GM12878 (cell line): ENCODE results near the gene AHR. TPM values are rescaled to one million over a fixed set of nuclear protein-coding genes. Genes with fewer than 3 reads are reported as not detected.

Experiments used
- ATF7 ChIP-seq: fragments of 450-650 bp; IDR thresholded peaks from 2 replicates; pipeline ENCODE4 v1.6.1; 2016; ENCODE audit warnings: low read depth, mild to moderate bottlenecking
- BACH1 ChIP-seq: fragments of 450-650 bp; IDR thresholded peaks from 2 replicates; pipeline ENCODE4 v1.6.1; 2017; ENCODE audit warnings: mild to moderate bottlenecking, borderline replicate concordance
- CEBPB ChIP-seq, 2 experiments: fragments of 150-350 bp in 1 of 2; IDR thresholded peaks; 2 replicates each; pipeline ENCODE4 v1.6.1; 2012 to 2014; ENCODE audit warnings: low read depth in 2 of 2, low read length in 2 of 2, borderline replicate concordance in 1 of 2, inconsistent platforms in 1 of 2
- CHD2 ChIP-seq: IDR thresholded peaks from 2 replicates; pipeline ENCODE4 v1.6.1; 2011; ENCODE audit warnings: low read depth, low read length, improper control_type of control experiment, borderline replicate concordance
- CHD4 ChIP-seq: fragments of 200-600 bp; sonication (generic); IDR thresholded peaks from 2 replicates; pipeline ENCODE4 v1.6.1; 2016; ENCODE audit warnings: mild to moderate bottlenecking
- EZH2 ChIP-seq: IDR thresholded peaks from 2 replicates; pipeline ENCODE4 v1.6.1; 2012; ENCODE audit warnings: low read depth, mild to moderate bottlenecking, control low read depth, inconsistent platforms, low read length, borderline replicate concordance; ENCODE audit not compliant: control insufficient read depth
- GABPA ChIP-seq: IDR thresholded peaks from 2 replicates; pipeline ENCODE4 v1.6.1; 2014; ENCODE audit warnings: antibody characterized with exemption, low read depth, mild to moderate bottlenecking, inconsistent platforms
- IKZF1 ChIP-seq: fragments of 450-650 bp; conservative IDR thresholded peaks from 2 replicates; pipeline ENCODE4 v1.6.1; 2017; ENCODE audit warnings: antibody characterized with exemption, mild to moderate bottlenecking
- IKZF2 ChIP-seq, 2 experiments: fragments of 450-650 bp; IDR thresholded peaks; 2 replicates each; pipeline ENCODE4 v1.6.1; 2017; ENCODE audit warnings: mild to moderate bottlenecking in 2 of 2, moderate library complexity in 2 of 2
- JUND ChIP-seq: IDR thresholded peaks from 2 replicates; pipeline ENCODE4 v1.6.1; 2012; ENCODE audit warnings: low read depth, mild to moderate bottlenecking, low read length, improper control_type of control experiment, moderate library complexity
- MYC ChIP-seq: IDR thresholded peaks from 2 replicates; pipeline ENCODE4 v1.6.1; 2011; ENCODE audit warnings: mild to moderate bottlenecking, low read length, moderate library complexity, inconsistent platforms; ENCODE audit not compliant: insufficient read depth, insufficient replicate concordance, insufficient read length, severe bottlenecking
- POLR2AphosphoS2 ChIP-seq: IDR thresholded peaks from 2 replicates; pipeline ENCODE4 v1.6.1; 2011; ENCODE audit warnings: low read depth, mild to moderate bottlenecking, low read length, improper control_type of control experiment, moderate library complexity
- RUNX3 ChIP-seq: IDR thresholded peaks from 2 replicates; pipeline ENCODE4 v1.6.1; 2012; ENCODE audit warnings: low read length, inconsistent platforms
- SIX5 ChIP-seq: IDR thresholded peaks from 2 replicates; pipeline ENCODE4 v1.6.1; 2011; ENCODE audit warnings: mild to moderate bottlenecking, low read depth, low read length, moderate library complexity; ENCODE audit not compliant: severe bottlenecking
- SUPT20H ChIP-seq: IDR thresholded peaks from 2 replicates; pipeline ENCODE4 v1.6.1; 2011; ENCODE audit warnings: low read depth, mild to moderate bottlenecking, low read length, moderate library complexity, borderline replicate concordance; ENCODE audit not compliant: control insufficient read depth
- polyA plus RNA-seq, 11 experiments: library from polyadenylated mRNA; depleted of rRNA in 4 of 11; unstranded in 6 of 11; stranded (reverse) in 5 of 11; fragments of >200 nt; fragmentation: Nextera tagmentation in 4 of 11; fragmentation: Illumina TruSeq in 1 of 11; extraction: Ambion mirVana in 4 of 11; extraction: Trizol in 1 of 11; gene quantifications; 1 replicate in 1 of 11; 2 replicates in 10 of 11; pipeline versions ENCODE4 v1.2.1 to v1.2.3, GENCODE V29; 2011 to 2016; ENCODE audit warnings: inconsistent platforms in 2 of 11, missing spikeins in 2 of 11, low read depth in 1 of 11
- total RNA-seq, 4 experiments: library from RNA; depleted of rRNA in 3 of 4; stranded (reverse); fragments of >200 nt in 3 of 4; fragmentation: Illumina TruSeq in 1 of 4; extraction: Trizol in 1 of 4; gene quantifications; 2 replicates each; pipeline versions ENCODE4 v1.2.1 to v1.2.3, GENCODE V29; 2013 to 2021
- TF ChIP-seq, protein P1 (sequence below): IDR thresholded peaks from 2 replicates; pipeline ENCODE4 v1.6.1; 2011; ENCODE audit warnings: low read depth, low read length, improper control_type of control experiment, borderline replicate concordance
- TF ChIP-seq, protein P2 (sequence below): fragments of 450-650 bp; IDR thresholded peaks from 2 replicates; pipeline ENCODE4 v1.6.1; 2017; ENCODE audit warnings: mild to moderate bottlenecking, low read depth, inconsistent platforms; ENCODE audit not compliant: poor library complexity, severe bottlenecking
- TF ChIP-seq, protein P3 (sequence below): IDR thresholded peaks from 2 replicates; pipeline ENCODE4 v1.6.1; 2012; ENCODE audit warnings: low read depth, low read length, improper control_type of control experiment
- TF ChIP-seq, protein P4 (sequence below): fragments of 450-650 bp; conservative IDR thresholded peaks from 2 replicates; pipeline ENCODE4 v1.6.1; 2017; ENCODE audit warnings: mild to moderate bottlenecking, moderate library complexity
- TF ChIP-seq, protein P5 (sequence below): fragments of 450-650 bp; IDR thresholded peaks from 2 replicates; pipeline ENCODE4 v1.6.1; 2014; ENCODE audit warnings: mild to moderate bottlenecking

The AHR gene
- total and polyA plus RNA-seq, 10 of the 15 experiments (the other 5 are each of a cell fraction or from before 2014, with no cell fraction given), result 1.7 to 16.9 (median 4.5) TPM

DNA sequence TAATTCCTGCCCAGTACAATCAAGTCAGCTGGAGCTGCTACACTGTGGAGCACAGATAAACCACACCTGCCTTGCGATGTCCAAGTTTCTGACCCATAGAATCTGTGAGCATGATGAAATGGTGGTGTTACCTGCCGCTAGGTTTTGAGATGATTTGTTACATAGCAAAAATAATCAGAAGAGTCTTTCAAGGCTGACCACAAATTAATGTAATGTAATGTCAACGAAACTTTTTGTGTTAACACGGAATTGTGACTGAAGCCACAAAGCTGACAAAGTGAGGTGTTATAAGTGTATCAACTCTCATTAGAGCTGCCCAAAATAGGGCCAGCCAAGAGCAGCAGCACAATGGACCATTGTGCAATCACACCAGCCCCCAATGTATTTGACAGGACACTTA is 75.7 kb downstream of the AHR start (continued):
- TF ChIP-seq CEBPB (IDR thresholded peaks at IDR 0.05; ENCODE audit: borderline replicate concordance in 1 of 2, low read depth in 2 of 2, low read length in 2 of 2) (peak in 1 of 2 experiments; percentile 38; a peak in 1 of 4 replicates), MYC (no peak), SIX5 (no peak), SUPT20H (no peak), CHD4 (no peak), IKZF2 (IDR thresholded peaks at IDR 0.05) (peak; percentile 56 to 59; a peak in 2 of 4 replicates), GABPA (no peak), ATF7 (peak; percentile 80), RUNX3 (no peak; the same call in 1 of the 2 replicates), POLR2AphosphoS2 (no peak), EZH2 (no peak), CHD2 (peak; percentile 53; the same call in 1 of the 2 replicates), BACH1 (peak; percentile 68; the same call in 1 of the 2 replicates), JUND (no peak; the same call in 1 of the 2 replicates), IKZF1 (peak; percentile 69)
- TF ChIP-seq, protein P1, sequence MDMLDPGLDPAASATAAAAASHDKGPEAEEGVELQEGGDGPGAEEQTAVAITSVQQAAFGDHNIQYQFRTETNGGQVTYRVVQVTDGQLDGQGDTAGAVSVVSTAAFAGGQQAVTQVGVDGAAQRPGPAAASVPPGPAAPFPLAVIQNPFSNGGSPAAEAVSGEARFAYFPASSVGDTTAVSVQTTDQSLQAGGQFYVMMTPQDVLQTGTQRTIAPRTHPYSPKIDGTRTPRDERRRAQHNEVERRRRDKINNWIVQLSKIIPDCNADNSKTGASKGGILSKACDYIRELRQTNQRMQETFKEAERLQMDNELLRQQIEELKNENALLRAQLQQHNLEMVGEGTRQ, result no peak
- TF ChIP-seq, protein P2, sequence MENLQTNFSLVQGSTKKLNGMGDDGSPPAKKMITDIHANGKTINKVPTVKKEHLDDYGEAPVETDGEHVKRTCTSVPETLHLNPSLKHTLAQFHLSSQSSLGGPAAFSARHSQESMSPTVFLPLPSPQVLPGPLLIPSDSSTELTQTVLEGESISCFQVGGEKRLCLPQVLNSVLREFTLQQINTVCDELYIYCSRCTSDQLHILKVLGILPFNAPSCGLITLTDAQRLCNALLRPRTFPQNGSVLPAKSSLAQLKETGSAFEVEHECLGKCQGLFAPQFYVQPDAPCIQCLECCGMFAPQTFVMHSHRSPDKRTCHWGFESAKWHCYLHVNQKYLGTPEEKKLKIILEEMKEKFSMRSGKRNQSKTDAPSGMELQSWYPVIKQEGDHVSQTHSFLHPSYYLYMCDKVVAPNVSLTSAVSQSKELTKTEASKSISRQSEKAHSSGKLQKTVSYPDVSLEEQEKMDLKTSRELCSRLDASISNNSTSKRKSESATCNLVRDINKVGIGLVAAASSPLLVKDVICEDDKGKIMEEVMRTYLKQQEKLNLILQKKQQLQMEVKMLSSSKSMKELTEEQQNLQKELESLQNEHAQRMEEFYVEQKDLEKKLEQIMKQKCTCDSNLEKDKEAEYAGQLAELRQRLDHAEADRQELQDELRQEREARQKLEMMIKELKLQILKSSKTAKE, result peak; percentile 25
- TF ChIP-seq, protein P3, sequence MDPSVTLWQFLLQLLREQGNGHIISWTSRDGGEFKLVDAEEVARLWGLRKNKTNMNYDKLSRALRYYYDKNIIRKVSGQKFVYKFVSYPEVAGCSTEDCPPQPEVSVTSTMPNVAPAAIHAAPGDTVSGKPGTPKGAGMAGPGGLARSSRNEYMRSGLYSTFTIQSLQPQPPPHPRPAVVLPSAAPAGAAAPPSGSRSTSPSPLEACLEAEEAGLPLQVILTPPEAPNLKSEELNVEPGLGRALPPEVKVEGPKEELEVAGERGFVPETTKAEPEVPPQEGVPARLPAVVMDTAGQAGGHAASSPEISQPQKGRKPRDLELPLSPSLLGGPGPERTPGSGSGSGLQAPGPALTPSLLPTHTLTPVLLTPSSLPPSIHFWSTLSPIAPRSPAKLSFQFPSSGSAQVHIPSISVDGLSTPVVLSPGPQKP, result no peak
- TF ChIP-seq, protein P4, sequence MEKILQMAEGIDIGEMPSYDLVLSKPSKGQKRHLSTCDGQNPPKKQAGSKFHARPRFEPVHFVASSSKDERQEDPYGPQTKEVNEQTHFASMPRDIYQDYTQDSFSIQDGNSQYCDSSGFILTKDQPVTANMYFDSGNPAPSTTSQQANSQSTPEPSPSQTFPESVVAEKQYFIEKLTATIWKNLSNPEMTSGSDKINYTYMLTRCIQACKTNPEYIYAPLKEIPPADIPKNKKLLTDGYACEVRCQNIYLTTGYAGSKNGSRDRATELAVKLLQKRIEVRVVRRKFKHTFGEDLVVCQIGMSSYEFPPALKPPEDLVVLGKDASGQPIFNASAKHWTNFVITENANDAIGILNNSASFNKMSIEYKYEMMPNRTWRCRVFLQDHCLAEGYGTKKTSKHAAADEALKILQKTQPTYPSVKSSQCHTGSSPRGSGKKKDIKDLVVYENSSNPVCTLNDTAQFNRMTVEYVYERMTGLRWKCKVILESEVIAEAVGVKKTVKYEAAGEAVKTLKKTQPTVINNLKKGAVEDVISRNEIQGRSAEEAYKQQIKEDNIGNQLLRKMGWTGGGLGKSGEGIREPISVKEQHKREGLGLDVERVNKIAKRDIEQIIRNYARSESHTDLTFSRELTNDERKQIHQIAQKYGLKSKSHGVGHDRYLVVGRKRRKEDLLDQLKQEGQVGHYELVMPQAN, result no peak
- TF ChIP-seq, protein P5, sequence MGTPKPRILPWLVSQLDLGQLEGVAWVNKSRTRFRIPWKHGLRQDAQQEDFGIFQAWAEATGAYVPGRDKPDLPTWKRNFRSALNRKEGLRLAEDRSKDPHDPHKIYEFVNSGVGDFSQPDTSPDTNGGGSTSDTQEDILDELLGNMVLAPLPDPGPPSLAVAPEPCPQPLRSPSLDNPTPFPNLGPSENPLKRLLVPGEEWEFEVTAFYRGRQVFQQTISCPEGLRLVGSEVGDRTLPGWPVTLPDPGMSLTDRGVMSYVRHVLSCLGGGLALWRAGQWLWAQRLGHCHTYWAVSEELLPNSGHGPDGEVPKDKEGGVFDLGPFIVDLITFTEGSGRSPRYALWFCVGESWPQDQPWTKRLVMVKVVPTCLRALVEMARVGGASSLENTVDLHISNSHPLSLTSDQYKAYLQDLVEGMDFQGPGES, result no peak
